Stimulated activated CD8-positive, alpha-beta memory T cell treated with anti-CD3 and anti-CD28 coated beads, Interleukin-4, amount 100 ng/mL, for 24 hours (primary cell): Measurements from ENCODE around the gene MAN1C1.
"Not testable (repeated sequence)": the region's sequence is repeated elsewhere in the genome, so short reads cannot be mapped to it uniquely, and the experiment has no call there.

ENCODE experiments used
- DNase-seq: peaks from one replicate; pipeline ENCODE4 v3.0.0-alpha.2; 2020; ENCODE audit warnings: low read depth

The MAN1C1 gene

DNA sequence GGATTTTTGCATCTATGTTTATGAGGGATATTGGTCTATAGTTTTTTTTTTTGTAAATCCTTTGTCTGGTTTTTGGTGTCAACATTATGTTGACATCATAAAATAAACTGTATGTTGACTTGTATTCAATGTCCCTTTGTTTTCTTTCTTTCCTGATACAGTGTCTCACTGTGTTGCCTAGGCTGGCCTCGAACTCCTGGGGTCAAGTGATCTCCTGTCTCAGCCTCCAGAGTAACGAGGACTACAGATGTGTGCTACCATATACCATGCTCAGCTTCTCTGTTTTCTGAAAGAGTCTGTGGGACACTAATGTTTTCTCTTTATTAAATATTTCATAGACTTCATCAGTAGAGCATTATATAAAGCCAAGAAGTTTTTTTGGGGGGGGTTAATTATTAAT, 18.3 kb downstream of the MAN1C1 start:
- no peak for DNase-seq

- DNase-seq = not testable (repeated sequence)
Observed at GRCh38 chr1:25636141-25636540, 19.6 kb downstream of the MAN1C1 start.

- no peak for DNase-seq
Observed at GRCh38 chr1:25640646-25641328, 24.2 kb downstream of the MAN1C1 start.

DNA sequence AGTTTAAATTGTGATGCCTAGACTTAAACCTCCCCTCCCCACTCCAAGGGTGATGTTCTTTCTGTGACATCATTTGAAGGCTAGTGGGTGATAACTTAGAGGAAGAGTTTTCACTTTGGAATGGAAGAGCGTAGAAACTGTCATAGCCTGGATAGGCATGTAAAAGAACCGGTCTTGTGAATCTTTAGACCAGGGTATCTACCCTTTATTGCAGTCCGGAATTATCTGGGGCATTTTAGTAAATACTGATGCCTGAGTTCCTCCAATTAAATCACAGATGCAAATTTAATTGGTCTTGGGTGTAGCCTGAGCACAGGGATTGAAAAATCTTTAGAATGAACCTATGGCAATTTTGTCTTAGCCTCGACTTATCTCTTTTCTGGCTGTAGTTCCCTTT, 24.7 kb downstream of the MAN1C1 start:
- no peak for DNase-seq

DNA sequence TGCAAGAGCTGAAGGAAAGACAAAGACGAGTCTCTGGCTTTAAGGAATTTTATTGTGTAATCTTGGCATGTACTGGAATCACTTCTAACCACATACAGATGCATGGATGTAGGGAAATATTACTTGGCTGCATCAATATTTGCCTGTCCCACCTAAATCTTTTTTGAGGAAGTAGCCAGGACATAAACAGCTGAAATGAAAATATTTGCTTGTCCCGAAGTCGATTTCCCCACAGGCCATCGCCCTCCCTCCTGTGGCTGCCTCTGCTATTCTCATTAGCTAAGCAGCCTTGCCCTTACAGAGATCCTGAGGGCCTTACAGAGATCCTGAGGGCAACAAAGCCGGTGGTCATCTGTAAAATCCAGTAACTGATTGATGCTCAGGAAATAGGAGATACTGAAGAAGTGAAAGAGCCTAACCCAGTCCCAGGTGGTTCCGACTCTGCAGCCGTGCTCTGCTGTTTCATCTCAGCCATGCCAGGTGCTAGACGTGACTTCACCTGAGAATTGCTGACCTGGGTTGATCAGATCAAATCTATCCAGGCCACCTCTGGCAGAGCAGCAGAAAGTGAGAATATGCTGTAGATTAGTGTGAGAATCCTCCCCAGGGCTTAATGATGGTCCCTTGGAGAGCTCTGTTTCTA, 25.5 kb downstream of the MAN1C1 start:
- DNase-seq = no peak

DNA sequence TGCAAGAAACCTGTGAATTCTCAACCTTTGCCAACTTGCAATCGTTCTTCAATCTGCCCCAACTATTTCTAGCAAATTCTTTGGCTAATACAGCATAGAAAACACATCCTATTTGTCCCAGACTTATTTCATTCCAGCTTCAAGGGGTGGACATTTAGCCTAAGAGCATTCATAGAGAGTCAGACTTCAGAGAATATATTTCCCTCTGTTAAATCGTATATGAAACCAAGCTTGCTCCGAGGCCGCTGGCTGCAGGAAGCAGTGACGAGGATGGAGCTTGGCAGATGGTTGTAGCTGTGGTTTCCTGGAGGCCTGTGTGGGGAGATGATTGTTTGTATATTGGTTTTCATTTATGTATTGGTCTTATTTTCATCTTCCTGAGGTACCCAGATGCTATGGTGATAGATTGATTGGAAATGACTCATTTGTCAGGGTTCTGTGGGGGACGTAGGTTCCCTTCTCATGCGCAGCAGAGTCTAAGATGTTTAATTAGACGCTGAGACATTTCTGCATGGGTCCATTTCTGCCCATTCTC, 26.1 kb downstream of the MAN1C1 start:
- DNase-seq = peak; percentile 35

- no peak for DNase-seq
Observed at GRCh38 chr1:25643929-25644328, 27.3 kb downstream of the MAN1C1 start.

- no peak for DNase-seq
Observed at GRCh38 chr1:25644962-25645361, 28.4 kb downstream of the MAN1C1 start.

GRCh38 chr1:25645637-25646400, 29.2 kb downstream of the MAN1C1 start:
- no peak for DNase-seq

DNA sequence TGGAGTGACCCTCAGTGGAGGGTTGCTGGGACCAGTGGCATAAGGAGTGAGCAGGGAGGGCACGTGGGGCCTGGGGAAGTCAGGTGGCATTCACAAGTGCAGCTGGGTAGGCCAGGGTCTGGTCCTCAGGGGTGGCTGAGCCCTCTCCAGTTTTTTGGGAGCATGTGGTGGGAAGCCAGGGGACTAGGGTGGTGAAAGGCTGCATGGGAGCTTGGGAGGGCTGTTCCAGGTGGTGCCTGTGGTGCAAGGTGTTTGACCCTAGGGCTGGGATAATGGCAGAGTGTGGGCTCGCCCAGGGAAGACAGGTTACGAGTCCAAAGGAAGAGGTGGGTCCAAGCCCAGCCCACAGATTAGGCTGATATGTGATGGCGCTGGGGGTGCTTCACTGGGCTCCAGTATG, 30.5 kb downstream of the MAN1C1 start:
- no peak for DNase-seq

GRCh38 chr1:25647863-25648262, 31.3 kb downstream of the MAN1C1 start:
- DNase-seq = no peak

DNA sequence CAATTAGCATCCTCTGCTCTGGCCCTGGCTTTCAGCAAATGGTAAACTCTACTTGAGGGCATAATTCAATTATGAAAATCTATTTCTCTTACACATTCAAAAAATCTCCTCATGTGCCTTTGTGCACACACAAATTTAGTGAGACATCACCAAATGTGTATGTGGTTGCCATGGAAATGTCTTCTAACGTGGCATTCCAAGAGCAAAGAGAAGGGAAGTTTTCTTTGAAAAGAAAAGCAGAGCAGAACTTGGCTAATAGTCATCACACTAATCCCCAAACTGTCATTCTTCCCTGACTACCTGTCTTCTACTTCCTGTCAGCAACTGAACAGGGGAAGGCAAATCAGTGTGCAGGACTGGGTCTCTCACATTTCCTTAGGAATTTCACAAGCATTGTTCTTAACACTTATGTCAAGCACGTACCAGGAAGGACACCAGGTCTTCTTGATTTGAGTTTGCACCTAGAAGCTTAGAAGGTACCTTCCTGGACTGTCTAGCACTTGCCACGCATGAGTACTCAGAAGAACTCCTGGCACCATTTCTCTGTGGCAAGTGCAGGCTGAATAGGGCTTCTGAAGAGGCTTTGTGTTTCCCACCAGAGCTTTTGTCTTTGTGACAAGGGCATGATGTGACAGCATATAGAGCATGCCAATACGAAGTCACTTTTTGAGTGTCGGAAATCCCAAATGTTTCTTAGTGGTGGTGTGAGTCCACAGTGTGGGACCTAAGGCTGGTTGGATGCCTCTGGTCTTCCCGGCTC, 32.3 kb downstream of the MAN1C1 start:
- DNase-seq = no peak

- no peak for DNase-seq
Observed at GRCh38 chr1:25649505-25650288, 33.1 kb downstream of the MAN1C1 start.

- DNase-seq = no peak
Observed at GRCh38 chr1:25650289-25650576, 33.6 kb downstream of the MAN1C1 start.

DNA sequence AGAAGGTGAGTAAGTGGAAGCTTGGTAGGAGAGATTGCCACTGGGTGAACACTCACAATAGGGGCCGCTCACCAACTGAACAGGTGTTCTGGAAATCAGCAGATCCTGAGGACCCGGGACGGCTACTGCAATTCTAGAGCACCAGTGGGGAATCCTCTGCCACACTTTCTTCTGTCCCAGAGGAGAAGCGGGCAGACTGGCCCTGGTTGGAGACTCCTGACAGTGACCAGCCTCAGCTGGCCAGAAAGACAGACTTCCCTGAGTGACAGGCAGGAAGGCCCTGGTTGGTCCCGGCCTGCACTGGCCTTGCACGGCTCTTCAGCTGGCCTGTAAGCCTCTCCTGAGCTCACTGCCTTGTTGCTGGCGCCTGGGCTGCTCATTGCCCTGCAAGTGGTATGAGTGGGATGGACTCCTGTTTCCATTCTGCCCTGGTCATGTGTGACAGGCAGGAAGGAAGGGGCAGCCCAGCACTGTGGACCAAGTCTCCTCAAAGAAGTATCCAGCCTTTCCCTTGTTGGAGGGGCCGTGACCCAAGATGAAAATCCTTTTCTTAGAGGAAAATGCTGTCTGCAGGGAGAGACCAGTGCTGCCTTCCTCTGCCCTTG, 34.5 kb downstream of the MAN1C1 start:
- no peak for DNase-seq

DNA sequence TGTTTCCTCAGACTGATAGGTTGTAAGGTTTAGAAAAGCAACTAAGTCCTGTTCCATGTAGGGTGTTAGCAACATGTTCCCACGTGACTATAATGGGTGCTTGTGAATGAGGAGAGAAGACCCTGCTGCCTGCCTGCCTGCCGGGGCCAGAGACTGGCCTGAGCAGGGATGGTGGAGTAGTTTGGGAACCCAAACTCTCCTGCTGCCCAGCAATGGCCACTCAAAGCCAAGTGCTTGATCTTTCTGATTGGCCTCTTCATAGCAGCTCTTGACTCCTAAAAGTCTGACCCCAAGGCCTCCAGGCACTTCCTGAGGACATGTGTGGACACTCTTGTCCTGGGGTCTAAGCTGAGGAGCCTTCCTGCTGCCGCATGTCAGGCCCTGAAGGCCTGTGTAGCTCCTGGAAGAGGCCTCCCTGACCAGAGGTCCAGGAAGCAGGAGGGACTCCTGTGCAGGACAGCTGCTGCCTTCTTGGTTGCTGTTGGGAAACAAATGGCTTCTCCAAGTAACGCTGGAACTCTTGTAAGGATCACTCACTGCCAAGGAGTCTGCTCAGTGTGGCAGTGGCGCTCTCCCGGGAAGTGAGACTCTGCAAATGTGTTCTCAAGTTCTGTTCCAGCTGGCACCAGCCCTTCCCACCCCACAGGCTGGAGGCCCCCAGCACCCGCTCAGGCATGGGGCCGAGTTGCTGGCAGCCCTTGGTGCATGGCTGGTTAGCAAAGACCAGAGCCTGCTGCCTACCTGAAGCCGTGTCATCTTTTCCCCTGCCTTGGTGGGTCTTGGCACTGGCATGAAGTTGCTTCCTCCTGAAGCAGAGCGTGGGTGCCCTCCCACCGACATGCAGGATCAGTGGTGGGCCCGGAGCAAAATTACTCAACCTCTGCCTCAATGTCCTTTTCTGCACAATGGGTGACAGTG, 35.5 kb downstream of the MAN1C1 start:
- no peak for DNase-seq

GRCh38 chr1:25653558-25653957, 37.0 kb downstream of the MAN1C1 start:
- DNase-seq = no peak

DNA sequence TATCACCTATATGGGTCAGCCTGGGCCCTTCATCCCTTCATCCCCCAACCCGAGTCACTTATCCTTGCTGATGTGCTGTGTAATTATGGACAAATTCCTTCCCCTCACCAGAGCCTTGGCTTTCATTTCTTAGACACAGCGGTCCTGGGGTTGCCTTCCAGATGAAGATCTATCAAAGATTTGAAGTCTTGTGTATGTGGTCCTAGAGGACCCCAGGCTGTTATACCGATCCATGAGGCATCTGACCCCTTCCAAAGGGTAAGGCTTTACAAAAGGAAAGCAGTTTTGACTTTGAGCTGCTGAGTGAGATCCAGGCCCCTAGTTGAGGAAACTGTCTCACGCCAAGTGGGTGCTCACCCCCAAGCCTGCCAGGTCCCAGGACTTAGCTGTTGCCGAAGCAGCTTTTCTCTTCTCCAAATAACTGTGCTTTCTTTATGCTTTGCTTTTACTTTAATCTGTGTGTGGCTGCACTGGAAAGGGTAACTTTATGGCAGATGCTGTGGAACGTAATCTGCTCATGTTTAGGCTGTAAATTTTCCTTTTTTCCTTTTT, 37.6 kb downstream of the MAN1C1 start:
- DNase-seq = no peak

DNA sequence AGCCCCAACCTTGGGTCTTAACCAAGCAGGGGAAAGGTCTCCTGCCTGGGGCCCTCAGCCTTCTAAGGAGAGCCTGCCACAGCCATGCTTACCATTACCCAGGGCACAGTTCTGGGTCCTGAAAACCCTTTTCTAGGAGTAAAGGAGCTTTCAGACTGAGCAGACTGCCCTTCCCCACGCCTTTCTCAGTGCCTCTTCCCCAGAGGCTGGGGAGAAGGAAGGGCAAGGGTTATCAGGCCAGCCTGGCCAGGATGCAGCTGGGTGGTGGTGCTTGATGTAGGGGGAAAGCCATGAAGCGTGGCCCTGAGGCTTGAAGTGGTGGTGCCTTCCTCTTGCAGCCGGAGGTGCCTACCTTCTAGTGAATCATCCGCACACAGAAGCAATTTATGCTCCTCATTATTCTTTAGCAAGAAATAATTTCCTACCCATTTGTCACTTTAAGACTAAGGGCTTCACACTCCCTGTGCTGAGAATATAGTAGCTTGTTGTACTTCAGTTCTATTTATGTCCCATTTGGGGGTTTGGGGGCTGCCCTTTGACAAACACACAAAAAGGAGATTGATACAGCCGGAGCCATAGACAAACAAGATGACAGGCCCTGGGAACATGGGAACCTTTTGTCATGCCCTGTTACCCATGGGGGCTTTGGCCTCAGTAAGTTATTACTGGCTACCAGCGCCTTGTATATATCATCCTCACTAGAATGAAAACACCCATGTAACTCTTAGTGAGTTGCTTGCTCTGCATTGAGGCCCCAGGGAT, 40.7 kb downstream of the MAN1C1 start:
- no peak for DNase-seq
